Gastroesophageal sphincter (tissue), 4 donors: ENCODE measurements around the gene CFAP77. TPM values are rescaled to one million over a fixed set of nuclear protein-coding genes. Genes with fewer than 3 reads are reported as not detected.

Source experiments
- ATAC-seq: fragments of 150-250 bp; one replicate; pipeline ENCODE4 v1.9.1; 2016; ENCODE audit warnings: mild to moderate bottlenecking, moderate library complexity
- H3K27ac ChIP-seq, 4 donors: fragments of 200-600 bp; sonication (generic) in 3 of 4; 1 replicate in 3 of 4; 2 replicates in 1 of 4; pipeline ENCODE4 v1.5.1; 2016 to 2019
- H3K27me3 ChIP-seq: fragments of 200-600 bp; sonication (generic); one replicate; pipeline ENCODE4 v1.5.1; 2019
- H3K36me3 ChIP-seq, 2 donors: fragments of 200-600 bp; sonication (generic); one replicate each; pipeline ENCODE4 v1.5.1; 2019; ENCODE audit warnings: control low read depth in 1 of 2
- H3K4me1 ChIP-seq, 3 donors: fragments of 200-600 bp; sonication (generic); 1 replicate in 2 of 3; 2 replicates in 1 of 3; pipeline ENCODE4 v1.5.1; 2016 to 2019; ENCODE audit warnings: control low read depth in 2 of 3
- H3K4me3 ChIP-seq, 2 donors: fragments of 200-600 bp; sonication (generic); one replicate each; pipeline ENCODE4 v1.5.1; 2019; ENCODE audit warnings: mild to moderate bottlenecking in 1 of 2, moderate library complexity in 1 of 2
- H3K9me3 ChIP-seq, 3 donors: fragments of 200-600 bp; sonication (generic); one replicate each; pipeline ENCODE4 v1.5.1; 2017 to 2019; ENCODE audit warnings: control low read depth in 2 of 3
- EP300 ChIP-seq: sonication (generic); formaldehyde crosslinking; IDR thresholded peaks from one replicate; pipeline ENCODE4 v1.6.1; 2017; ENCODE audit warnings: antibody characterized with exemption, mild to moderate bottlenecking
- POLR2A ChIP-seq, 2 donors: fragments of 450-650 bp; IDR thresholded peaks; one replicate each; pipeline ENCODE4 v1.6.1; 2017; ENCODE audit warnings: antibody characterized with exemption in 2 of 2, mild to moderate bottlenecking in 2 of 2, moderate library complexity in 1 of 2
- POLR2AphosphoS5 ChIP-seq: sonication (generic); formaldehyde crosslinking; IDR thresholded peaks from one replicate; pipeline ENCODE4 v1.6.1; 2017; ENCODE audit warnings: antibody characterized with exemption
- WGBS, 2 donors: methylation state at CpG; one replicate each; pipeline ENCODE4 v1.1.5; 2018; ENCODE audit warnings: low coverage in 1 of 2; 5-methylcytosine and 5-hydroxymethylcytosine counted together
- total RNA-seq, 4 donors: library from RNA; depleted of rRNA; stranded (reverse); fragments of >200 nt; gene quantifications; one replicate each; pipeline ENCODE4 v1.1.0, GENCODE V29; 2016
- TF ChIP-seq, protein P1 (sequence below), 4 experiments: fragments of 200-600 bp in 2 of 4; fragments of 450-650 bp in 2 of 4; sonication (generic) in 1 of 4; IDR thresholded peaks; one replicate each; pipeline ENCODE4 v1.5.1; 2017 to 2019; ENCODE audit warnings: antibody characterized with exemption in 4 of 4, mild to moderate bottlenecking in 2 of 4, moderate library complexity in 2 of 4

CFAP77 gene
- total RNA-seq, 4 donors from 2014 or later: not detected

DNA sequence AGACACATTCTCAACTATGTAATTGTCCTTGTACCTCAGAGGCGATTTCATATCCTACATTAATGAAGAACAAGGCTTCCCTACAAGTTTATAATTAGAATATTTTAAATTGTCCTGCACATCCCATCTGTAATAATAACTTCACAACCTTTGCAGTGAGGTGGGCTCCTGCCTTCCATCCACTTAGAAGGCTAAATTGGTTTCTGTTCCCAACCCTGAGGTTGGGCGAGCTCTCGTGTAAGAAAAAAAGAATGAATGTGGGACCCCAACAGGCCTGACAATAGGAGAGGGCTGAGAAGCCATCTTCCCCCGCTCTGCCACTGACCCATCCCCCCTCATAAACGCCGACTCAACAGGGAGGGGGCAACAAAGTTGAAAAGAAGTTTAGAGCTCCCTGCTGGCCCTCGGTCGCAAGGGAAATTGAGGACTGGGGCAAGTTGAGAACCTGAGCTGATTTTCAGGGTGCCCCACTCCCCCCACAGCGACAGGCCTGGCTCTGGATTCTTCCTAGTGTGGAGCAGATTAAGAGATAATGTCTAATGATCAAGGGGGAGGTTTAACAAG is 181.8 kb downstream of the CFAP77 start:
- Histone ChIP-seq H3K36me3 (peaks cover 0 to 40% of the 10 kb centered on the region in 2 donors), H3K4me3 (no peak overlapping the region), H3K9me3 (no peaks in the 10 kb centered on the region), H3K4me1 (peaks cover 0 to 28% (median 0%) of the 10 kb centered on the region in 3 donors), H3K27me3 (peaks cover 85% of the 10 kb centered on the region), H3K27ac (no peak overlapping the region)
- WGBS, 2 donors: 38 to 80% methylated on average over 1 to 7 of the region's 9 CpGs
- ATAC-seq: no peak
- TF ChIP-seq, protein P1, sequence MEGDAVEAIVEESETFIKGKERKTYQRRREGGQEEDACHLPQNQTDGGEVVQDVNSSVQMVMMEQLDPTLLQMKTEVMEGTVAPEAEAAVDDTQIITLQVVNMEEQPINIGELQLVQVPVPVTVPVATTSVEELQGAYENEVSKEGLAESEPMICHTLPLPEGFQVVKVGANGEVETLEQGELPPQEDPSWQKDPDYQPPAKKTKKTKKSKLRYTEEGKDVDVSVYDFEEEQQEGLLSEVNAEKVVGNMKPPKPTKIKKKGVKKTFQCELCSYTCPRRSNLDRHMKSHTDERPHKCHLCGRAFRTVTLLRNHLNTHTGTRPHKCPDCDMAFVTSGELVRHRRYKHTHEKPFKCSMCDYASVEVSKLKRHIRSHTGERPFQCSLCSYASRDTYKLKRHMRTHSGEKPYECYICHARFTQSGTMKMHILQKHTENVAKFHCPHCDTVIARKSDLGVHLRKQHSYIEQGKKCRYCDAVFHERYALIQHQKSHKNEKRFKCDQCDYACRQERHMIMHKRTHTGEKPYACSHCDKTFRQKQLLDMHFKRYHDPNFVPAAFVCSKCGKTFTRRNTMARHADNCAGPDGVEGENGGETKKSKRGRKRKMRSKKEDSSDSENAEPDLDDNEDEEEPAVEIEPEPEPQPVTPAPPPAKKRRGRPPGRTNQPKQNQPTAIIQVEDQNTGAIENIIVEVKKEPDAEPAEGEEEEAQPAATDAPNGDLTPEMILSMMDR (IDR thresholded peaks at IDR 0.05): no peak
- TF ChIP-seq EP300: no peak
- TF ChIP-seq POLR2AphosphoS5: no peak
- no peak for TF ChIP-seq POLR2A (IDR thresholded peaks at IDR 0.05)

DNA sequence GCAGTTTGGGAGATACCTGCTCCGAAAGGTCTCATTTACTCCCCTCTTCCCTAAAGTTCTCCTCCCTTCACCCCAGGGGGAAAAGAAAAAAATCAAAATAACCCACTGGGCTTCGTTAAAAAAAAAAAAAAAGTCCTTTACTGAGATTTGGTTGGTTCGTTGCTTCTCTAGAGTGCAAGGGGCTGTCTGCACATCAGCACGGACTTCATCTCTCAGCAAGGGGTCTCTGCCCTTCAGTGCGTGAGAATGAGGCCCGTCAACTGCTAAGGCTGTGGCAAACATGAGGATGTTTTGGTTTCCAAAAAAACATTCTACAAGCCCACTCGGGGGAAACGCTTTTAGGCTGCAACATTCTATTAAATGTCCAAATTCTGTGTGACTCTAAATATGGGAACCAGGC is 182.4 kb downstream of the CFAP77 start:
- H3K4me1 ChIP-seq: peaks cover 0 to 23% (median 0%) of the 10 kb centered on the region in 3 donors
- H3K27ac ChIP-seq: no peak overlapping the region
- no peaks in the 10 kb centered on the region for H3K9me3 ChIP-seq
- WGBS, 2 donors: 75 to 79% methylated on average over 6 to 8 of the region's 8 CpGs
- peaks cover 0 to 47% of the 10 kb centered on the region in 2 donors for H3K36me3 ChIP-seq
- no peak overlapping the region for H3K4me3 ChIP-seq
- ATAC-seq: no peak
- TF ChIP-seq EP300 (no peak), POLR2A (IDR thresholded peaks at IDR 0.05) (no peak), POLR2AphosphoS5 (no peak)
- TF ChIP-seq, protein P1 (IDR thresholded peaks at IDR 0.05): no peak
- H3K27me3 ChIP-seq: peaks cover 85% of the 10 kb centered on the region

DNA sequence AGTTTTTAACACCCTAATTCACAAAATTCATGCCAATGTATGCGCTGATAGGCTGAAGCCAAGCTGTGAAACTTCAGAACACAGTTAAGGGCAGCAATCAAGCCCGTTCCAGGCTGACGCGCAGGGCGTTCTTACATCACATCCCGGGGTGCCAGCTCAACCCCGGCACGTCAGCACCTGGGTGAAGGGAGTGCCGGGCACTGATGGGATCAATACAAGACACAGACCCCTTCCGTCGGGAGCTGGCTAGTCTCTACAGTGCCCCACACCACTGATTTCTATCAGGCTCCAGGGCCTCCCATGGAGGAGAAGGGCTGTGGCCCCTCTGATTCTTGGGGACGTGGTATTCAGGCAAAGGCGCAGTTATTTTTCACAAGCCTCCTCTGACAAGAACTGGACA is 184.4 kb downstream of the CFAP77 start:
- Histone ChIP-seq H3K9me3 (no peaks in the 10 kb centered on the region), H3K4me3 (no peak overlapping the region), H3K36me3 (peaks cover 0 to 66% of the 10 kb centered on the region in 2 donors), H3K4me1 (peaks cover 0 to 18% (median 0%) of the 10 kb centered on the region in 3 donors), H3K27me3 (peaks cover 71% of the 10 kb centered on the region), H3K27ac (no peak overlapping the region)
- no peak for TF ChIP-seq EP300
- TF ChIP-seq POLR2AphosphoS5: no peak
- ATAC-seq: no peak
- WGBS, 2 donors: 85 to 92% methylated on average over 4 to 7 of the region's 13 CpGs

DNA sequence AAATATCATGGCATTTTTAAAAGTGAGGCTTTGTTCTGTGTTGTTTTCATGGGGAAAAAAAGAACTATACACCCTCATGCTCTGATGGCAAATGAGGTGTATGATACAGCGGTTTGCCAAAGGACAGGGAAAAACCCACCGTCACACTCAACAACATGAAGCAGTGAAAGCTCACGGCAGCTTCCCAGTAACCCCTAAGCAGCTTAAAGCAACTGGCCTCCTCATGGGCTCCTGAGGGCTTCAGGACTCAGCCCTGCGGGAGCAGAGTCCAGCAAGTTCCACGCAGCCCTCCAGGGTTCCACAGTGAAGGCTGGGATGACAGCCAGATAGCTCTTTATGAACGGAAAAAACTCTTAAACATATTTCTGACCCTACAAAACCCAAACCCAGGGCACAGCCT is 185.3 kb downstream of the CFAP77 start:
- Histone ChIP-seq H3K27ac (no peak overlapping the region), H3K27me3 (peaks cover 62% of the 10 kb centered on the region), H3K4me1 (peaks cover 0 to 9% (median 0%) of the 10 kb centered on the region in 3 donors), H3K9me3 (no peaks in the 10 kb centered on the region), H3K4me3 (no peak overlapping the region), H3K36me3 (peaks cover 0 to 75% of the 10 kb centered on the region in 2 donors)
- no peak for ATAC-seq
- 68 to 81% methylated on average over 4 of the region's 6 CpGs for WGBS, 2 donors
- TF ChIP-seq EP300: no peak

DNA sequence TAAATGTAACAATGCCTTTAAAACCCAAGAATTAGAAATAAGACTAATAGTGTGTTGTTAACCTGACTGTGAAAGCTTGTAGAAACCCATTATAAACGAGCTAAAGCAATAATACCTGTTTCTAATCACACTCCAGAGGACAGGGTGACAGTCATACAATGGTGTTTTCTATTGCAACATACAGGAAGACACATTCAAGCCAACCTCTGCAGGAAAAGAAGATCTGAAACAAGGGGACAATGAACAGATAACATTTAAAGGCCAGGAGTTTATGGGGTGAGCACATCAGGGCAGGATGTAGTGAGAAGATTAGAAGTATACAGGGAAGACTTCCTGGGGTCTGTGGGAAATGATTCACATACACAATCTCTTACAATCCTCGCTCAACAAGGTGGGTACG is 186.2 kb downstream of the CFAP77 start:
- peaks cover 53% of the 10 kb centered on the region for H3K27me3 ChIP-seq
- H3K27ac ChIP-seq: no peak overlapping the region
- H3K9me3 ChIP-seq: no peaks in the 10 kb centered on the region
- peaks cover 0 to under 1% (median 0%) of the 10 kb centered on the region in 3 donors for H3K4me1 ChIP-seq
- ATAC-seq: no peak
- 77 to 79% methylated on average over 3 of the region's 3 CpGs for WGBS, 2 donors
- no peak overlapping the region for H3K4me3 ChIP-seq
- TF ChIP-seq, protein P1 (IDR thresholded peaks at IDR 0.05): no peak
- no peak for TF ChIP-seq POLR2A (IDR thresholded peaks at IDR 0.05)
- no peak for TF ChIP-seq EP300
- TF ChIP-seq POLR2AphosphoS5: no peak
- peaks cover 0 to 84% of the 10 kb centered on the region in 2 donors for H3K36me3 ChIP-seq

DNA sequence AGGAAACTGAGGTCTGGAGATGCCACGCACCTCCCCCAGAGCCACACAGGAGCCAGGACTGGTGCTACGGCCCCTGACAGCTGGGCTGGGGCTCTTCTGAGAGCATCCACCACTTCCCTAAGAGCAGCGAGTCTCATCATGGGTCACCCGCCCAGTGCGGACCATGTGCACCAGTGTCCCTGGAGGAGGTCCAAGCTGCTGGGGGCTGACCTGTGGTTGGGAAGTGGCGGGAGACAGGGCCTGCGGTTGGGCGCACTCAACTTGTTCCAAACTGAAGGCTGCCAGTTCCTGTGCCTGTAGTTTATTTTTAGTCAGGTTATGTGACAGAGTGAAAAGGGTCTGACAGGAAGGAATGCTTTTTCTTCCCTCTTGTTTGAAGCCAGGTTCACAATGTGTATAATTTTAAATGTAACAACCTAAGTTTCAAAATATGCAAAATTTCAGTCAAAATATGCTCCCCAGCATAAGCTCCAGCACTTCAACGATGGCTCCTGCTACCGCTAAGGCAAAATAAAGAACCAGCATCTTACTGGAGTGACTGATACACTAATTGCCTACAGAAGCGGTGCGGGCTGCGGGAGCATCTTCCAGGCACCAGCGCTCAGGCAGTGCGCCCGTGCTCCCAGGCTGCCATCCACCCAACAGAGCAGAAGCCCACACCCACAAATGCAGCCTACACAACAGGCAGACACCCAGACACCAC is 187.2 kb downstream of the CFAP77 start:
- Histone ChIP-seq H3K27me3 (peaks cover 43% of the 10 kb centered on the region), H3K4me1 (no peaks in the 10 kb centered on the region), H3K36me3 (peaks cover 0 to 94% of the 10 kb centered on the region in 2 donors), H3K4me3 (no peak overlapping the region), H3K9me3 (no peaks in the 10 kb centered on the region), H3K27ac (no peak overlapping the region)
- WGBS, 2 donors: 89 to 90% methylated on average over 8 to 10 of the region's 16 CpGs
- no peak for ATAC-seq
- TF ChIP-seq EP300 (no peak), POLR2AphosphoS5 (no peak), POLR2A (IDR thresholded peaks at IDR 0.05) (no peak)
- TF ChIP-seq, protein P1 (IDR thresholded peaks at IDR 0.05): no peak
